GM19023 (cell line): ENCODE measurements around the gene GRIA1.
"Not testable (repeated sequence)": the region's sequence is repeated elsewhere in the genome, so short reads cannot be mapped to it uniquely, and the experiment has no call there.

Experiments
- ATAC-seq: cut with Tn5 transposase; IDR thresholded peaks from one replicate; pipeline ENCODE4 v1.9.1; 2021; ENCODE audit warnings: mild to moderate bottlenecking, moderate library complexity; ENCODE audit not compliant: unreplicated experiment

Gene GRIA1

GRCh38 chr5:153711755-153712154 is 221.3 kb downstream of the GRIA1 start:
- no peak for ATAC-seq

- no peak for ATAC-seq
These were observed 222.5 kb downstream of the GRIA1 start for GRCh38 chr5:153712946-153713345.

GRCh38 chr5:153713943-153714342 is 223.5 kb downstream of the GRIA1 start:
- no peak for ATAC-seq

- no peak for ATAC-seq
These were observed 224.3 kb downstream of the GRIA1 start for GRCh38 chr5:153714798-153715197.

- no peak for ATAC-seq
These were observed 226.8 kb downstream of the GRIA1 start for GRCh38 chr5:153717287-153717686.

- ATAC-seq: no peak
These were observed 228.2 kb downstream of the GRIA1 start for GRCh38 chr5:153718713-153719112.

- ATAC-seq: no peak
These were observed 228.9 kb downstream of the GRIA1 start for GRCh38 chr5:153719324-153719723.

- ATAC-seq: not testable (repeated sequence)
These were observed 232.6 kb downstream of the GRIA1 start for GRCh38 chr5:153723022-153723610.

- no peak for ATAC-seq
These were observed 251.6 kb downstream of the GRIA1 start for GRCh38 chr5:153742060-153742459.

- ATAC-seq: no peak
These were observed 254.3 kb downstream of the GRIA1 start for GRCh38 chr5:153744751-153745150.

- ATAC-seq: no peak
These were observed 255.4 kb downstream of the GRIA1 start for GRCh38 chr5:153745778-153746395.

GRCh38 chr5:153746440-153746839 is 256.0 kb downstream of the GRIA1 start:
- no peak for ATAC-seq

GRCh38 chr5:153748823-153749222 is 258.4 kb downstream of the GRIA1 start:
- ATAC-seq: no peak

- ATAC-seq: no peak
These were observed 259.5 kb downstream of the GRIA1 start for GRCh38 chr5:153749960-153750359.

- no peak for ATAC-seq
These were observed 260.8 kb downstream of the GRIA1 start for GRCh38 chr5:153751251-153751650.

- no peak for ATAC-seq
These were observed 262.4 kb downstream of the GRIA1 start for GRCh38 chr5:153752890-153753289.

GRCh38 chr5:153753645-153754432 is 263.4 kb downstream of the GRIA1 start:
- no peak for ATAC-seq

GRCh38 chr5:153755913-153756500 is 265.5 kb downstream of the GRIA1 start:
- ATAC-seq: no peak

- no peak for ATAC-seq
These were observed 266.1 kb downstream of the GRIA1 start for GRCh38 chr5:153756540-153756939.

- ATAC-seq: no peak
These were observed 275.5 kb downstream of the GRIA1 start for GRCh38 chr5:153765987-153766386.
